Heart left ventricle (tissue), 13 donors: Measurements from ENCODE around the gene DSCAM.

ENCODE experiments used
- CTCF ChIP-seq, 12 donors: fragments of 200-600 bp; sonication (generic) in 4 of 12; IDR thresholded peaks; one replicate each; pipeline versions ENCODE4 v1.5.0 to v1.8.0; 2018 to 2022; ENCODE audit warnings: antibody characterized with exemption in 12 of 12, mild to moderate bottlenecking in 5 of 12
- POLR2A ChIP-seq, 2 donors: fragments of 450-650 bp; IDR thresholded peaks; one replicate each; pipeline ENCODE4 v1.6.1; 2017; ENCODE audit warnings: antibody characterized with exemption in 2 of 2, mild to moderate bottlenecking in 2 of 2, moderate library complexity in 2 of 2
- donor health status: ischemic (EF 13 %, LVEDD 7.1; RV severe dilation, severe dysfunction).
- donor health status: DM: no; HTN: yes; CAD: no.
- donor health status: DM: no; HTN: no; CAD: no.
- donor health status: ischemic (EF 25% LVEDD 6.9; RV normal size, moderate dysfunction).
- donor health status: ischemic (EF 25% LVEDD 5.7; RV mildly dilated, moderate dysfunction).
- donor health status: ischemic (EF 35%, LVEDD 5.7; RV mildly dilated, moderate dysfunction).
- donor health status: nonischemic (EF 11% LVEDD 7.7; RV severe dilation, severe dysfunction).
- donor health status: DM: yes; HTN: yes; CAD: no.
- donor health status: PGD.
- donor health status: ischemic (EF 29% LVEDD 5.4; RV normal size, mild dysfunction).
- donor health status: nonischemic (EF 23%, LVEDD 6.1; RV moderate dilation, normal function).

GRCh38 chr21:40383951-40384350 lies 463.0 kb downstream of the DSCAM start:
- TF ChIP-seq CTCF (IDR thresholded peaks at IDR 0.05), result no peak
- TF ChIP-seq POLR2A (IDR thresholded peaks at IDR 0.05), result no peak
